Panc1 (cell line): ENCODE results near the gene MED25. TPM values are rescaled to one million over a fixed set of nuclear protein-coding genes. Genes with fewer than 3 reads are reported as not detected.

Experiments used
- ATAC-seq: fragments of 200-7000 bp; cut with Tn5 transposase; 2 replicates; pipeline ENCODE4 v1.9.1; 2020; ENCODE audit warnings: mild to moderate bottlenecking, moderate library complexity
- BruUV-seq: library from RNA; stranded (reverse); fragments of 400-500 nt; replicated peaks from 2 replicates; lab custom pipeline; 2021; lab: Mats Ljungman, UMichigan
- CTCF ChIA-PET: fragments of 300-600 bp; sonication (Branson Sonifier 250); formaldehyde crosslinking; loops from one replicate; lab custom pipeline; 2022; ENCODE audit warnings: antibody characterized with exemption; lab: Charles Lee
- POLR2A ChIA-PET: fragments of 300-600 bp; sonication (Branson Sonifier 250); formaldehyde crosslinking; loops from one replicate; lab custom pipeline; 2022; ENCODE audit warnings: antibody characterized with exemption; lab: Charles Lee
- DNase-seq: peaks from one replicate; pipeline ENCODE4 v3.0.0-alpha.2; 2010; ENCODE audit warnings: low read depth, low spot score
- H3K27ac ChIP-seq: 2 replicates; pipeline ENCODE4 v1.5.1; 2011; ENCODE audit warnings: mild to moderate bottlenecking, low read length, inconsistent platforms
- H3K27me3 ChIP-seq: fragments of 200-500 bp; sonication (Bioruptor generic); 2 replicates; pipeline ENCODE4 v1.6.0; 2014; ENCODE audit warnings: low read length, inconsistent platforms; ENCODE audit not compliant: control insufficient read depth, insufficient read depth
- H3K36me3 ChIP-seq: fragments of 200-500 bp; sonication (Bioruptor generic); 2 replicates; pipeline ENCODE4 v1.5.1; 2014; ENCODE audit warnings: inconsistent platforms, mild to moderate bottlenecking, low read length, moderate library complexity; ENCODE audit not compliant: control insufficient read depth, insufficient read depth
- H3K4me1 ChIP-seq: 2 replicates; pipeline ENCODE4 v1.5.1; 2011; ENCODE audit warnings: inconsistent platforms, mild to moderate bottlenecking, low read length, moderate library complexity; ENCODE audit not compliant: control insufficient read depth, insufficient read depth
- H3K4me3 ChIP-seq, 2 experiments: 2 replicates each; pipeline ENCODE4 v1.5.1; 2011 to 2012; ENCODE audit warnings: low read depth in 2 of 2, low read length in 2 of 2, mild to moderate bottlenecking in 2 of 2, inconsistent platforms in 1 of 2, moderate library complexity in 1 of 2
- H3K9me3 ChIP-seq: fragments of 200-500 bp; sonication (Bioruptor generic); 2 replicates; pipeline ENCODE4 v1.5.1; 2014; ENCODE audit warnings: low read depth, mild to moderate bottlenecking, inconsistent platforms, low read length, moderate library complexity; ENCODE audit not compliant: control insufficient read depth, insufficient read depth
- POLR2AphosphoS5 ChIP-seq: IDR thresholded peaks from 2 replicates; pipeline ENCODE4 v1.6.1; 2012; ENCODE audit warnings: mild to moderate bottlenecking, low read depth, low read length, moderate library complexity
- SIN3A ChIP-seq: IDR thresholded peaks from 2 replicates; pipeline ENCODE4 v1.6.1; 2012; ENCODE audit warnings: low read depth, mild to moderate bottlenecking, low read length, moderate library complexity, borderline replicate concordance; ENCODE audit not compliant: insufficient read depth
- TCF7L2 ChIP-seq: IDR thresholded peaks from 2 replicates; pipeline ENCODE4 v1.6.1; 2011; ENCODE audit warnings: mild to moderate bottlenecking, low read depth, low read length, inconsistent platforms
- in situ Hi-C: cut with HindIII; loops from 2 replicates; pipeline ENCODE4 v1.10.0; 2016; ENCODE audit warnings: low sequenced_read_pairs, low pct_unique_long_range_greater_than_20kb
- intact Hi-C: fragments of 100-400 bp; cut with micrococcal nuclease; formaldehyde crosslinking; loops from one replicate; pipeline ENCODE4 v1.10.0; 2022; ENCODE audit not compliant: unreplicated experiment
- total RNA-seq: library from RNA; stranded (reverse); gene quantifications from one replicate; pipeline ENCODE4 v1.2.1, GENCODE V29; 2021; ENCODE audit not compliant: unreplicated experiment
- TF ChIP-seq, protein P1 (sequence below), 2 experiments: IDR thresholded peaks; 2 replicates each; pipeline ENCODE4 v1.6.1; 2011 to 2012; ENCODE audit warnings: low read depth in 2 of 2, control low read depth in 1 of 2, low read length in 1 of 2, mild to moderate bottlenecking in 1 of 2, moderate library complexity in 1 of 2; ENCODE audit not compliant: insufficient read depth in 1 of 2
- TF ChIP-seq, protein P2 (sequence below): fragments of 450-650 bp; IDR thresholded peaks from 2 replicates; pipeline ENCODE4 v1.5.1; 2017; ENCODE audit warnings: mild to moderate bottlenecking

The MED25 gene
- total RNA-seq, 1 experiment from 2014 or later, result 52.4 TPM

DNA sequence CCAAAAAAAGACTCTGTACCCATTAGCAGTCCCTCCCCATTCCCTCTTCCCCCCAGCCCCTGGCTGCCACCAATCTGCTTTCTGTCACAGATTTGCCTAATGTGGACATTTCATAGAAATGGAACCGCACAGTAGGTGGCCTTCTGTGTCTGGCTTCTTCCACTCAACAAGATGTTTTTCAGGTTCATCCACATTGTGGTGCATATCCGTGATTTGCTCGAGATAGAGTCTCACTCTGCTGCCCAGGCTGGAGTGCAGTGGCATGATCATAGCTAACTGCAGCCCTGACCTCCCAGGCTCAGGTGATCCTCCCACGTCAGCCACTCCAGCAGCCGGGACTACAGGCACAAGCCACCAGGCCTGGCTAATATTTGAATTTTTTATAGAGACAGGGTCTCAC, 30.3 kb upstream of the MED25 start:
- ATAC-seq, result no peak
- ChIA-PET CTCF (no interaction called here), POLR2A (no interaction called here)
- no peaks in the 10 kb centered on the region for H3K9me3 ChIP-seq
- H3K4me1 ChIP-seq, result no peaks in the 10 kb centered on the region
- no peaks in the 10 kb centered on the region for H3K36me3 ChIP-seq
- no peaks in the 10 kb centered on the region for H3K27me3 ChIP-seq
- in situ Hi-C loops (no loop called here), intact Hi-C loops (no loop called here)
- DNase-seq, result no peak
- no peak for TF ChIP-seq TCF7L2
- TF ChIP-seq, protein P1, sequence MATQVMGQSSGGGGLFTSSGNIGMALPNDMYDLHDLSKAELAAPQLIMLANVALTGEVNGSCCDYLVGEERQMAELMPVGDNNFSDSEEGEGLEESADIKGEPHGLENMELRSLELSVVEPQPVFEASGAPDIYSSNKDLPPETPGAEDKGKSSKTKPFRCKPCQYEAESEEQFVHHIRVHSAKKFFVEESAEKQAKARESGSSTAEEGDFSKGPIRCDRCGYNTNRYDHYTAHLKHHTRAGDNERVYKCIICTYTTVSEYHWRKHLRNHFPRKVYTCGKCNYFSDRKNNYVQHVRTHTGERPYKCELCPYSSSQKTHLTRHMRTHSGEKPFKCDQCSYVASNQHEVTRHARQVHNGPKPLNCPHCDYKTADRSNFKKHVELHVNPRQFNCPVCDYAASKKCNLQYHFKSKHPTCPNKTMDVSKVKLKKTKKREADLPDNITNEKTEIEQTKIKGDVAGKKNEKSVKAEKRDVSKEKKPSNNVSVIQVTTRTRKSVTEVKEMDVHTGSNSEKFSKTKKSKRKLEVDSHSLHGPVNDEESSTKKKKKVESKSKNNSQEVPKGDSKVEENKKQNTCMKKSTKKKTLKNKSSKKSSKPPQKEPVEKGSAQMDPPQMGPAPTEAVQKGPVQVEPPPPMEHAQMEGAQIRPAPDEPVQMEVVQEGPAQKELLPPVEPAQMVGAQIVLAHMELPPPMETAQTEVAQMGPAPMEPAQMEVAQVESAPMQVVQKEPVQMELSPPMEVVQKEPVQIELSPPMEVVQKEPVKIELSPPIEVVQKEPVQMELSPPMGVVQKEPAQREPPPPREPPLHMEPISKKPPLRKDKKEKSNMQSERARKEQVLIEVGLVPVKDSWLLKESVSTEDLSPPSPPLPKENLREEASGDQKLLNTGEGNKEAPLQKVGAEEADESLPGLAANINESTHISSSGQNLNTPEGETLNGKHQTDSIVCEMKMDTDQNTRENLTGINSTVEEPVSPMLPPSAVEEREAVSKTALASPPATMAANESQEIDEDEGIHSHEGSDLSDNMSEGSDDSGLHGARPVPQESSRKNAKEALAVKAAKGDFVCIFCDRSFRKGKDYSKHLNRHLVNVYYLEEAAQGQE (IDR thresholded peaks at IDR 0.05; ENCODE audit: insufficient read depth in 1 of 2, low read depth in 2 of 2, low read length in 1 of 2), result no peak
- TF ChIP-seq, protein P2, sequence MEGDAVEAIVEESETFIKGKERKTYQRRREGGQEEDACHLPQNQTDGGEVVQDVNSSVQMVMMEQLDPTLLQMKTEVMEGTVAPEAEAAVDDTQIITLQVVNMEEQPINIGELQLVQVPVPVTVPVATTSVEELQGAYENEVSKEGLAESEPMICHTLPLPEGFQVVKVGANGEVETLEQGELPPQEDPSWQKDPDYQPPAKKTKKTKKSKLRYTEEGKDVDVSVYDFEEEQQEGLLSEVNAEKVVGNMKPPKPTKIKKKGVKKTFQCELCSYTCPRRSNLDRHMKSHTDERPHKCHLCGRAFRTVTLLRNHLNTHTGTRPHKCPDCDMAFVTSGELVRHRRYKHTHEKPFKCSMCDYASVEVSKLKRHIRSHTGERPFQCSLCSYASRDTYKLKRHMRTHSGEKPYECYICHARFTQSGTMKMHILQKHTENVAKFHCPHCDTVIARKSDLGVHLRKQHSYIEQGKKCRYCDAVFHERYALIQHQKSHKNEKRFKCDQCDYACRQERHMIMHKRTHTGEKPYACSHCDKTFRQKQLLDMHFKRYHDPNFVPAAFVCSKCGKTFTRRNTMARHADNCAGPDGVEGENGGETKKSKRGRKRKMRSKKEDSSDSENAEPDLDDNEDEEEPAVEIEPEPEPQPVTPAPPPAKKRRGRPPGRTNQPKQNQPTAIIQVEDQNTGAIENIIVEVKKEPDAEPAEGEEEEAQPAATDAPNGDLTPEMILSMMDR, result no peak
- TF ChIP-seq POLR2AphosphoS5, result no peak
- TF ChIP-seq SIN3A, result no peak
- no peak overlapping the region for H3K4me3 ChIP-seq
- no TSS peak for BruUV-seq
- H3K27ac ChIP-seq, result no peak overlapping the region

DNA sequence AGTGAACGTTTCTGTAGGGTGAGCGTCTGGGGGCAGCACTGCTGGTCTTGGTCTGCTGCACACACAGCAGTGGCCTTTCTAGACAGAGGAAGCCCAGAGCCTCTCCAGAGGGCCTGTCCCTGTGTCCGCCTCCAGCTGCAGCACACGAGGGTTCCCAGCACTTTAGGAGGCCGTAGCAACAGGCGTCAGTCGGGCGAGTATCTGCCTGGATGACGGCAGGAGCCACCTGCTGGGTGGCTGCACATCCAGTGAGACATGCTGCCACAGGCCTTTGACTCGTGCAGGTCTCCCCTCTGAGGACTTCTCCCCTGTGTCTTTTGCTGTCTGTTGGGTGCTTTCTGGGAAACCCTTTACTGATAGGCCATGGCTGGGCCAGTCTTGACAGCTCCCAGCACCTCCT, 29.2 kb upstream of the MED25 start:
- intact Hi-C loops (no loop called here), in situ Hi-C loops (no loop called here)
- no TSS peak for BruUV-seq
- TF ChIP-seq SIN3A (no peak), POLR2AphosphoS5 (no peak), TCF7L2 (no peak)
- TF ChIP-seq, protein P2, result no peak
- TF ChIP-seq, protein P1 (IDR thresholded peaks at IDR 0.05; ENCODE audit: insufficient read depth in 1 of 2, low read depth in 2 of 2, low read length in 1 of 2), result no peak
- DNase-seq, result no peak
- Histone ChIP-seq H3K36me3 (no peaks in the 10 kb centered on the region), H3K4me1 (no peaks in the 10 kb centered on the region), H3K4me3 (no peak overlapping the region), H3K27me3 (no peaks in the 10 kb centered on the region), H3K27ac (no peak overlapping the region), H3K9me3 (no peaks in the 10 kb centered on the region)
- ChIA-PET CTCF (no interaction called here), POLR2A (no interaction called here)
- no peak for ATAC-seq
